PC-9 (cell line): Measurements from ENCODE around the gene CLDN7. TPM values are rescaled to one million over a fixed set of nuclear protein-coding genes. Genes with fewer than 3 reads are reported as not detected.
A peak's percentile ranks its signal among the peaks of the same experiment; 100 is the strongest.

Experiments used
- BruUV-seq: library from RNA; stranded (reverse); fragments of 400-500 nt; replicated peaks from 2 replicates; lab custom pipeline; 2021; lab: Mats Ljungman, UMichigan
- CTCF ChIA-PET: fragments of 300-600 bp; sonication (Branson Sonifier 250); formaldehyde crosslinking; loops from one replicate; lab custom pipeline; 2022; ENCODE audit warnings: antibody characterized with exemption; lab: Charles Lee
- POLR2A ChIA-PET: fragments of 300-600 bp; sonication (Branson Sonifier 250); formaldehyde crosslinking; loops from one replicate; lab custom pipeline; 2022; ENCODE audit warnings: antibody characterized with exemption; ENCODE audit not compliant: unreplicated experiment; lab: Charles Lee
- DNase-seq, 2 experiments: peaks; one replicate each; pipeline versions ENCODE4 v3.0.0 to v3.0.0-alpha.2; 2015 to 2022; ENCODE audit warnings: mixed read lengths in 1 of 2
- H2AFZ ChIP-seq: fragments of 200-600 bp; sonication (generic); 2 replicates; pipeline ENCODE4 v1.8.1; 2017; ENCODE audit warnings: antibody characterized with exemption
- H3F3A ChIP-seq: fragments of 200-600 bp; sonication (generic); 2 replicates; pipeline ENCODE4 v1.8.1; 2017; ENCODE audit warnings: antibody characterized with exemption, mild to moderate bottlenecking, low read depth; ENCODE audit not compliant: insufficient read depth
- H3K27ac ChIP-seq: fragments of 200-600 bp; sonication (generic); 2 replicates; pipeline ENCODE4 v1.6.1; 2016; ENCODE audit warnings: mixed run types
- H3K27me3 ChIP-seq: fragments of 200-600 bp; sonication (generic); 2 replicates; pipeline ENCODE4 v1.6.1; 2016; ENCODE audit warnings: low read depth, mixed run types; ENCODE audit not compliant: insufficient read depth
- H3K36me3 ChIP-seq: fragments of 200-600 bp; sonication (generic); 2 replicates; pipeline ENCODE4 v1.6.1; 2016; ENCODE audit warnings: low read depth, mixed run types
- H3K4me1 ChIP-seq: fragments of 200-600 bp; sonication (generic); replicated peaks from 2 replicates; pipeline ENCODE4 v1.6.1; 2016; ENCODE audit warnings: mixed run types; ENCODE audit not compliant: insufficient read depth
- H3K4me2 ChIP-seq: fragments of 200-600 bp; sonication (generic); 2 replicates; pipeline ENCODE4 v1.6.1; 2017; ENCODE audit warnings: mixed run types
- H3K4me3 ChIP-seq: fragments of 200-600 bp; sonication (generic); 2 replicates; pipeline ENCODE4 v1.6.1; 2016; ENCODE audit warnings: mixed run types
- H3K79me2 ChIP-seq: fragments of 200-600 bp; sonication (generic); 2 replicates; pipeline ENCODE4 v1.6.1; 2017; ENCODE audit warnings: low read depth, mixed run types
- H3K9me2 ChIP-seq: fragments of 200-600 bp; sonication (generic); 2 replicates; pipeline ENCODE4 v1.8.1; 2017; ENCODE audit warnings: mild to moderate bottlenecking; ENCODE audit not compliant: insufficient read depth
- H3K9me3 ChIP-seq: fragments of 200-600 bp; sonication (generic); 2 replicates; pipeline ENCODE4 v1.8.1; 2016; ENCODE audit warnings: low read depth; ENCODE audit not compliant: insufficient read depth
- H4K20me1 ChIP-seq: fragments of 200-600 bp; sonication (generic); 2 replicates; pipeline ENCODE4 v1.8.1; 2017; ENCODE audit not compliant: insufficient read depth
- CTCF ChIP-seq: fragments of 200-600 bp; sonication (generic); conservative IDR thresholded peaks from 2 replicates; pipeline ENCODE4 v1.6.1; 2017; ENCODE audit warnings: mixed run types, antibody characterized with exemption, mild to moderate bottlenecking, moderate library complexity
- EZH2 ChIP-seq: fragments of 200-600 bp; sonication (generic); IDR thresholded peaks from 2 replicates; pipeline ENCODE4 v1.8.0; 2017; ENCODE audit warnings: antibody characterized with exemption, low read depth
- intact Hi-C: fragments of 100-400 bp; cut with micrococcal nuclease; formaldehyde crosslinking; loops from one replicate; pipeline ENCODE4 v1.10.0; 2022; ENCODE audit not compliant: unreplicated experiment
- total RNA-seq: library from RNA; stranded (reverse); gene quantifications from 2 replicates; pipeline ENCODE4 v1.2.3, GENCODE V29; 2021

CLDN7 gene
- total RNA-seq, 1 experiment from 2014 or later, result 390 TPM

GRCh38 chr17:7217113-7217987, 44.9 kb downstream of the CLDN7 start:
- H3K36me3 ChIP-seq, result peaks cover 15% of the 10 kb centered on the region
- intact Hi-C loops, result no loop called here
- no peak for DNase-seq
- H3K4me3 ChIP-seq, result no peak overlapping the region; the same call in 1 of the 2 replicates
- no TSS peak for BruUV-seq
- TF ChIP-seq EZH2 (no peak), CTCF (no peak)
- no peak overlapping the region for H3K27ac ChIP-seq
- CTCF ChIA-PET, result interaction anchor here (0.6 kb wide), 1 partner anchor 116 kb away, joined by 3 read pairs; no protein-coding TSS in a partner anchor
- POLR2A ChIA-PET, result interaction anchor here (0.6 kb wide), 1 partner anchor 20 kb away, joined by 4 read pairs; no protein-coding TSS in a partner anchor
- H3K79me2 ChIP-seq, result peaks cover 20% of the 10 kb centered on the region
- peaks cover 18% of the 10 kb centered on the region for H4K20me1 ChIP-seq
- H2AFZ ChIP-seq, result no peak overlapping the region
- H3K27me3 ChIP-seq, result no peaks in the 10 kb centered on the region
- H3K9me3 ChIP-seq, result no peaks in the 10 kb centered on the region
- peaks cover 52% of the 10 kb centered on the region for H3F3A ChIP-seq
- H3K4me2 ChIP-seq, result peak overlapping the region; percentile 51; the same call in 1 of the 2 replicates
- peaks cover 38% of the 10 kb centered on the region for H3K4me1 ChIP-seq
- H3K9me2 ChIP-seq, result no peaks in the 10 kb centered on the region

GRCh38 chr17:7216242-7217112, 45.8 kb downstream of the CLDN7 start:
- peaks cover 45% of the 10 kb centered on the region for H3F3A ChIP-seq
- intact Hi-C loops, result no loop called here
- peaks cover 6% of the 10 kb centered on the region for H3K36me3 ChIP-seq
- DNase-seq, result no peak
- TF ChIP-seq CTCF (no peak), EZH2 (no peak)
- peaks cover 12% of the 10 kb centered on the region for H3K79me2 ChIP-seq
- H3K27ac ChIP-seq, result no peak overlapping the region
- peaks cover 9% of the 10 kb centered on the region for H4K20me1 ChIP-seq
- H3K4me2 ChIP-seq, result peak overlapping the region; percentile 51; the same call in 1 of the 2 replicates
- H3K9me2 ChIP-seq, result no peaks in the 10 kb centered on the region
- H3K27me3 ChIP-seq, result no peaks in the 10 kb centered on the region
- no TSS peak for BruUV-seq
- H3K4me1 ChIP-seq, result peaks cover 30% of the 10 kb centered on the region
- H3K4me3 ChIP-seq, result no peak overlapping the region; the same call in 1 of the 2 replicates
- no peaks in the 10 kb centered on the region for H3K9me3 ChIP-seq
- no peak overlapping the region for H2AFZ ChIP-seq
- ChIA-PET CTCF (no interaction called here), POLR2A (interaction anchor here (0.6 kb wide), 1 partner anchor 25 kb away, joined by 4 read pairs; no protein-coding TSS in a partner anchor)

- Histone ChIP-seq H3K9me3 (no peaks in the 10 kb centered on the region), H2AFZ (no peak overlapping the region), H3F3A (peaks cover 38% of the 10 kb centered on the region), H3K36me3 (no peaks in the 10 kb centered on the region), H3K79me2 (0 out of 2 replicates have a peak, but pooled peaks cover 4% of the 10 kb centered on the region), H3K27me3 (no peaks in the 10 kb centered on the region), H3K27ac (no peak overlapping the region), H4K20me1 (peaks cover 2% of the 10 kb centered on the region), H3K4me3 (no peak overlapping the region), H3K4me2 (peak overlapping the region; percentile 51), H3K4me1 (peaks cover 22% of the 10 kb centered on the region), H3K9me2 (no peaks in the 10 kb centered on the region)
- TF ChIP-seq CTCF (no peak), EZH2 (no peak)
- BruUV-seq, result no TSS peak
- ChIA-PET CTCF (no interaction called here), POLR2A (interaction anchor here (0.5 to 0.7 kb wide), 3 partner anchors 8 to 188 kb away, joined by 4 to 5 read pairs (median 4); no protein-coding TSS in a partner anchor)
- DNase-seq, result no peak
- intact Hi-C loops, result loop anchor here (1.0 to 2.0 kb wide), 2 partner anchors 46 to 169 kb away; no protein-coding TSS in a partner anchor
Measured at GRCh38 chr17:7215652-7216180, 46.6 kb downstream of the CLDN7 start.
